Medulla oblongata (tissue), 1 donor: ENCODE data around the gene SPEM3.

Source experiments
- DNase-seq: peaks from one replicate; pipeline ENCODE4 v3.0.0-alpha.2; 2015; ENCODE audit errors: extremely low spot score

SPEM3 gene

DNA sequence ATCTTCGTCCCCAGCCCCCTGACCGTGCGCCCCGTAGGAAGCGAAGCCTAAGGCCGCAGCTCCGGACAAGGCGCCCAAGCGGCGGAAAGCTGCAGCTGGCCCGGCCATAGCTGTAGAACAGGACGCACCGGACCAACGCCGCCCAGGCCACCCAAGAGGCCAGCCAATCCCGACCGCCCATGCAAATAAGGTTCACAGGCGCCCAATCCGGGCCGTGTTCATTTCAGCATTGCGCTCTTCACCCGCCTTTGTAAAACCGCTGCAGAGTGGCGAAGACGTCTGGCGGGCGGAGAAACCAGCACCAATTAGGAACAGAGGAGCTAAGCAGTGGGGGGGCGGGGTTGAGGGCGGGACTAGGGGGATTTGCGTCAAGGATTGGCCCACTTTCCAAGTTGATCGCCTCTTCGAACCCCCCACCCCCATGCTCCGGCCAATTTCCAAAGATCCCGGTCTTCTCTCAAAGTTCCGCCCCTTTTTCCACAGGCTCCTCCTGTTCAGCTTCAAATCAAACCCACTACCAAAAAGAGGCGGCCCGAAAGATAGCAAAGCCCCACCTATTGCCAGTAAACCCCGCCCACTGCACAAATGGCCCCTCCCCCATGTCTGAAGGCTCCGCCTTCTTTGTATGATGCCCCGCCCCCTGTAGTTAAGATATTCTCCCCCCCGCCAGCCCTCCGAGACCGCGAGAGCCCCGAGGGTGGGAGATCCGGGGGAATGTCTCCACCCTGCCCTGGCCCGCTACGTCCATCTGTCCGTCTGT lies 24.5 kb upstream of the SPEM3 start, which contains the start of gene TMEM256:
Gene TMEM256 (minus strand): TSS at position 121 of the 760 bp plus-strand sequence. CDS start 13 bp downstream, at position 108.
- peak; percentile 100 for DNase-seq

DNA sequence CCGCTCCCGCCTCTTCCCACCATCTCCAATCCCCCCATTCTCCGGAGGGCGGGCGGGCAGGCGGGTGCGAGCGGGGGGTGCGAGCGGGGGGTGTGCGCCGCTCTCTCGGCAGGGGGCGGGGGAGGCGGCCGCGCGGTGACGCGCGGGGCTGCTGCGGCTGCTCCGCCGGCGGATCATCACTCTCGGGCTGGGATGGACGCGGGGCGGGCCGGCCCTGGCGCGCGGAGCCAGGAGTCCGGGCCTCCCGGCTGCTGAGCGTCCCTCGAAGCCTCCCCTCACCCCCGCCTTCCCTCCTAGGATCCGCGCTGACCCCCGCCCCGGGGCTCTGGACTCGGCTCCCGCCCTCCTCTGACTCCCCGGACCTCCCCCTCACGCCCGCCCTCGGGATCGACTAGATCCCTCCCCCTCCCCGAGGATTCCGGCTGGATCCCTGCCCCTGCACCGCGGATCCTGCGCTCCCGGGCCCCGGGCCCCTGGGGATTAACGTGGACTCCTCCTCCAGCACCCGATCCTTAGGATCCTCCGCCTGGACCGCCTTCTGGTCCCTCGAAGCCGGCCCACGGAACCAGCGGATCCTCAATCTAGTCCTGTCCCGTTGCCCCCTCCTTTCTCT lies 23.8 kb upstream of the SPEM3 start:
- no peak for DNase-seq

DNA sequence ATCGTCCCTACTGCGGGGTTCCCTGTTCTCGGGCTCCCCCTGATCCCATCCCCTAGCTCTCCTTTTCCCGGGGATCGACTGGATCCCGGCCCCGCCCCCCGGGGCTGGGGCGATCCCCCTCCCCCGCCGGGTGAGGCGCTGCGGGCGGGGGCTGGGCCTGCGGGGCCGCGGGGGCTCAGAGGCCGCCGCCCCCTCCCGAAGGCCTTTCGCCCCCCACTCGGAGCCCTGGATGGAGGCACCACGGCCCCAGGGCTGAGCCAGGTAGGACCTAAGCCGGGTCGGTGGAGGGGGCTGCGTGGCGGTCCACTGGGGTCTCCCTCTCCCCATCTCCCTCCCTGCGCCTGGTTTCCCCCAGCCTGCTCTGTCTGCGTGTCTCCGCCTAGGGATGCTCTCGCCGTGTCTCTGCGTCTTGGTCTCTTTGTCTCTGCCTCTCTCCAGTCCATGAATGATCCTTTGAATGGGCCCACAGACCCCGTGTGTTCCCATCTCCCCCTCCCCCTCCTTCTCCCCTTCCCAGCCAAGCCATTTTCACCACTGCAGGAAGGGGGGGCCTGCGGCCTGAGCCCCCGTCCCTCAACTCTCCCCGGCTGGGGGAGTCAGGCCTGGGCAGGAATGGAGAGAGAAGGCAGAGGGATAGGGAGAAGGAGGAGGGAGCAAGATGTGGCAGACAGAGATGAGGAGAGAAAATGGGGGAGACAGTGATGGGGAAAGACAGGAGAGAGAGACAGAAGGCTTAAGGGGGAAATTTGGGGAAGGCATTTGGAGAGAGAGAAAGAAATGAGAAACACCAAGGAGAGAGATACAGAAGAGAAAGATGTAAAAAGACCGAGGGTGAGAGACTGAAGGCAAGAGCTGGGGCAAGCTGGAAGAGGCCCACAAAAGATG lies 23.1 kb upstream of the SPEM3 start:
- peak; percentile 67 for DNase-seq

DNA sequence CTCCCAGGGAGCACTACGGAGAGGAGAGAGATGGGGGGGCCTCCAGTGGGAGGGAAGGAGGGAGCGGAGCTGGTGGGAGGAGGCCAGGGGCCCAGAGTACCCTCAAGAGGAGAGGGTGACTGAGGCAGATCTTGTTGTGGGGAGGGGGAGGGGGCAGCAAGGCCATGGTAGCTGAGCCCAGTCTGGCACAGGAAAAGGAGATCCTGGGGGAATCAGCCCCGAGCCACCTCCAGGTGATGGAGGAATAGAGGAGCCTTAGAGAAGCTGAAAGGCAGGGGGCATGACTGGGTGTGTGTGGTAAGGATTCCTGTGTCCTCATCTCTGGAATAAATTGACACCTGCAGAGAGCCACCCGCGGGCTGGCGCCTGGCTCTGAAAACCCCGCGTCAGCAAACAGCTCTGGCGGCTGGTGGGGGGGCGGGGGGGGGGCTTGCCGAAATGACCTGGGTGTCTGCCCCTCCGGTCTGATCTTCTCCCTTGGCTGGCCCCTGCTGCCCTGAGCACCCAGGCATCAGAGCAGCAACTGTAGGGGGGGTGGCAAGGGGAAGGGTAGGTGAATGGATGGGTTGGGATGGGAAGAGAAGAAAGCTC lies 22.3 kb upstream of the SPEM3 start:
- DNase-seq, result no peak

DNA sequence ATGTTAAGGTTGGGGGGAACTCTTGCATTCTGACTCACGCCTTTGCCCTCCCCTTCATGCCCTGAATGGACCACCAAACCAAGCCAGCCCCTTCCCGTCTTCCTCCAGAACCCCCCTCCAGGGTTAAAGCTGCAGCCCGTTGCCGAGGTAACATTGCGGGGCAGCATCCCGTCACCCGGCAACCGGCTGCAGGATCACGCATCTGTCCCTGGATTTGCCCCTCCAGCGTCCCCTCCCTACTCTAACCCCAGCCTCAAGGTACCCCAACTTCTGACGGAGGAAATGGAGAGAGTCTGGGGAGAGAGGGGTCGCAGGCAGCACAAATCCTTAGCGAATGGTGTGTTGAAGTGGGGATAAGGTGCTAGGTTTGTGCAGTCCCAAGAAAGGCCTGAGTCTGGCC lies 21.6 kb upstream of the SPEM3 start:
- no peak for DNase-seq

DNA sequence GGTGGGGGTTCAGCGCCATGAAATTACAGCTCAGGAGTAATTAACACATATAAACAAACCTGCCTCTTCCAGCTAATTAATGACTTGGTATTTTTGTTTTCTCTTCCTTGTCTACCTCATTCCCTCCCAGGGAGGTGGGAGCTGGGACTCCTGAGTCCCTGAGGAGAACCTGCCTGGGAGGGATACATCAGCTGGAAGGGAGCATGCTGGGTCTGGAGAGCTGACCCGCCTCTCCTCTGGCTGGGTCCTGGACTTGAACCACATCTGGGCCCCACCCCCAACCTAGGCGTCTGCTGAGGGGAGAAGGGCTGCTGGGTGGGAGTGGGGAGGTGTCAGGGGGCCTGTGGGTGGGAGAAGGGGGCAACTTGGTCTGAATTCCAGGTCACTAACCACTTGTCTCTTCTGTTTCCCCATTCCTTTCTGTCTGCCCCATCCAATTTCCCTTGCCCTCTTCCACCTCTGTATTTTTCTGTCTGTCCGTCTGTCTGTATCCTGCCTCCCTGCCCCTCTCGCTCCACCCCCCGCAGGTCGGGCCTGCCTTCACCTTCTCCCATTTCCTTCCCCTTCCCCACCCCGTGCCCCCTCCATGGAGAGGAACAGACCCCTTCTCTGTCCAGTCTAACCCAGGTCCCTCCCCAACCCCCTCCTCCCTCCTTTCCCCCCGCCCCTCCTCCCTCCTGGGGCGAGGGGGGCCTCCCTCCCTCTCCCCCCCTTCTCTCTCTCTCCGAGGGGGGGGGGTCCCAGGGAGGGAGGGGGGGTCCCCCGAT lies 21.0 kb upstream of the SPEM3 start, which contains the start of gene NLGN2:
Gene NLGN2 (plus strand): TSS at position 361 of the 767 bp plus-strand sequence. CDS start 411 bp downstream, outside the sequence.
- no peak for DNase-seq

DNA sequence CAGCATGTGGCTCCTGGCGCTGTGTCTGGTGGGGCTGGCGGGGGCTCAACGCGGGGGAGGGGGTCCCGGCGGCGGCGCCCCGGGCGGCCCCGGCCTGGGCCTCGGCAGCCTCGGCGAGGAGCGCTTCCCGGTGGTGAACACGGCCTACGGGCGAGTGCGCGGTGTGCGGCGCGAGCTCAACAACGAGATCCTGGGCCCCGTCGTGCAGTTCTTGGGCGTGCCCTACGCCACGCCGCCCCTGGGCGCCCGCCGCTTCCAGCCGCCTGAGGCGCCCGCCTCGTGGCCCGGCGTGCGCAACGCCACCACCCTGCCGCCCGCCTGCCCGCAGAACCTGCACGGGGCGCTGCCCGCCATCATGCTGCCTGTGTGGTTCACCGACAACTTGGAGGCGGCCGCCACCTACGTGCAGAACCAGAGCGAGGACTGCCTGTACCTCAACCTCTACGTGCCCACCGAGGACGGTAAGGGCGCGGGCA lies 20.4 kb upstream of the SPEM3 start:
- DNase-seq, result no peak

DNA sequence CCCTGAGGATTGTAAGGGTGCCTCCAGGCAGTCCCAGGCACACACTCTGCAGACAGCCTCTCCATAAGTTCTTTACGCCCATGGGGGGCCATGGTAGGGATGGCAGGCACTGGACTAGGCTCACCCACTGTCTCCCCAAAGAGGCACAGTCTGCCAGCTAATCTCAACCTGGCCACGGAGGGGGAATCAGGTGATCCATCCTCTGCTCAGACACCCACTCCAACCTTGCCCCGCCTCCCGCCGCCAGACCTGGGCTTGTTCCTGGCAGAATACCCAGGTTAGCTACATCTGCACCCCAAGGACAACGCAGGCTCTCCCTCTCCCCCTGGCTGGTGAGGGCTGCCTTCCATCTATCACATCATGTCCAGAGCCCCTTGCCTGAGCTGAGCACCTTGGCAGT lies 19.8 kb upstream of the SPEM3 start:
- no peak for DNase-seq

DNA sequence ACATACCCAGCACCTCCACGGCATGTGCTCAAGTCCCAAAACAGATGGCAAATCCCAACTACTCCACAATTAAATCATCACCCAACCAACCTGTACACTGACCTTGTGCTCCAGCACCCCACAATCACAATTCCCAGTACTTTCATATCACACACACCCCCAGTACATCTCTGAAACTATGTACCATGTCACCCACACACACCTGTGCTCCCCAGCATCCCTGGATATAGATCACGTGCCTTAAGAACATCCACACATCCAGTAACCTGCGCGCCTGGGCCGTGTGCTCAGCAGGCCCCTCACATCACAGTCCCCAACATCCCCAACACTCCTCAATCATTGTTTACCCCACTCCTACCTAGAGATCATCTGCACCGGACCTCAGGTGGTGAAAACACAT lies 18.9 kb upstream of the SPEM3 start:
- DNase-seq, result no peak

DNA sequence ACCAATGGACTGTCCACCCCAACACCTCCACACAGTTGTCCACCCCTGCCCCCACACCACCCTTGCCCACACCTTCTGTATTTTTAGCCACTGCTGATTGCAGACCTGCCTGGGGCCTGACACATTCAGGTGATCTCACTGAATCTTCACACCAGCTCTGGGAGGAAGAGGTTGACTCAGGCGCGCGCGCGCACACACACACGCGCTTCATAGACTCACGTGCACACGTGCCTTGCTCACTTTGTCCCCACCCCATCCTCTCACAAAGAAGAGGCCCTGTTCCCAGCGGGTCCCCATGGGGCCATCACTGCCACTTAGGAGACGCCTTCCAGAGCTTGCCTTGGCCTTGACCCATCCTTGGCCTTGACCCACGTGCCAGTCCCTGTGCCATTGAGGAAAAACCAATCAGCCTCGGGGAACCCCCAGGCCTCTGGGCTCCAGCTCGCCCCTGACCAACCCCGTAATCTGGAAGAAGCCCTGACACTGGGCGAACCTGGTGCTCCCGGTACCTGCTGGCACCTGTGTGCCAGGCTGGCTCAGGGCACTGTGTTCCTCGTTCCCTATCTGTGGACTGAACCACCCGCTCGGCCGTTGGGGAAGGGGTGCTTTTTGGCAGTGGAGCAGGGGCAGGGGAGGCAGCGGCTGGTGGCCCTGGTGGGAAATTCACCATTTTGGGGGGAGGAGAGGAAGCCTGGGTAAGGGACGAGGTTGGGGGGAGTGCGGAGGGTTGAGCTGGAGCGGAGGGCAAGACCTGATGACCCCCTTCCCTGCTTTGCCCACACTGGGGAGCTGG lies 17.8 kb upstream of the SPEM3 start:
- DNase-seq, result no peak

DNA sequence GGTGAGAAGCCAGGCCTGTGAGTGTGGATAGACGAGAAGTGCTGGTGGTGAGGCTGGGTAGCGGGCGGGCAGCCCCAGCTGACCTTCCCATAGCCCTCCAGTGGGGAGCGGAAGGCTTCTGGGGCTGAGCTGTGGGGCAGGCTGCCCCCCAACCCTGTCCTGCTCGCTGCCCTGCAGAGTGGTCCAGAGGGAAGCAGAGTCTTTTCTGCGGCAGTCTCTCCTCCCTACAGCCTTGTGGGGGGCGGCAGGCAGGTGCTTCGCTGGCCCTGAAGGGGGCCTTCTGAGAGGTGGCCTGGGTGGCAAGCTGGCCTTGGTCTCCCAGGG lies 17.3 kb upstream of the SPEM3 start:
- no peak for DNase-seq

DNA sequence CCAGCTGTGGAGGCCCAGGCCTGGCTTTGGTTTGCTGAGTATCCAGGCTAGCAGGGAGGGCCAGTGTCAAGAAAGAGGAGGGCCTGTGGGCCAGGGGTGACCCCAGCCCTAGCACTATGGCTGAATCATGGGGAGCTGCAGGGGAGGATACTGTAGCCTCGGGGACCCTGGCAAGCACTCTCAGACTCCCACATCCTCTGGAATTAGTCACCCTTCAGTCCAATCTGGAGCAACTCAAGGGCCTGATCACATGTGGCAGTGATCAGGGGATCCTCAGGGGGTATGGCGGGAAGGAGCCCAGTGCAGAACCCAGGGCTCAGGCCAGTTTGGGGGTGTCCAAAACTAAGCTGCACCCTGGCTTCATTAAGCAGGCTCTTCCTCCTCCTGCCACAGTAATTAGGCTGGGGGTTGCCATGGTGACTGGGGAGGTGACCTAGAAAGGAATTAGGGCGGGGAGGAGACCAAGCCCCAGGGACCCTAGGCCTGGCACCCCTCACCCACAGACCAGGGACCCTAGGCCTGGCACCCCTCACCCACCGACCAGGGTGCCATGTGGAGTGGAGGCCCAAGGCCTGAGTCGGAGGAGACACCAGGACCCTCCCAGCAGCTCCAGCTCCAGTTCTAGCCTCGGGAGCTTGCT lies 15.2 kb upstream of the SPEM3 start:
- no peak for DNase-seq

DNA sequence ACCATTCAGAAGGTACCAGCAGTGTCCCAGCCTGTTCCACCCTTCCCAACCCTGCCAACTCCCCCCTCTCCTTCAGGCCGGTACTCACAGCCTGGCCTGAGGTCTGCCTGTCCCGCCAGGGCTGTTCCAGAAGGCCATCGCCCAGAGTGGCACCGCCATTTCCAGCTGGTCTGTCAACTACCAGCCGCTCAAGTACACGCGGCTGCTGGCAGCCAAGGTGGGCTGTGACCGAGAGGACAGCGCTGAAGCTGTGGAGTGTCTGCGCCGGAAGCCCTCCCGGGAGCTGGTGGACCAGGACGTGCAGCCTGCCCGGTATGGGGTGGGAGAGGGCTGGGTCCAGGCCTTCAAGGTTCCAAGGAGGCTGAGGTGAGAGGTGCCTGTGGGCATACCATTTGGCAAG lies 13.8 kb upstream of the SPEM3 start:
- no peak for DNase-seq

DNA sequence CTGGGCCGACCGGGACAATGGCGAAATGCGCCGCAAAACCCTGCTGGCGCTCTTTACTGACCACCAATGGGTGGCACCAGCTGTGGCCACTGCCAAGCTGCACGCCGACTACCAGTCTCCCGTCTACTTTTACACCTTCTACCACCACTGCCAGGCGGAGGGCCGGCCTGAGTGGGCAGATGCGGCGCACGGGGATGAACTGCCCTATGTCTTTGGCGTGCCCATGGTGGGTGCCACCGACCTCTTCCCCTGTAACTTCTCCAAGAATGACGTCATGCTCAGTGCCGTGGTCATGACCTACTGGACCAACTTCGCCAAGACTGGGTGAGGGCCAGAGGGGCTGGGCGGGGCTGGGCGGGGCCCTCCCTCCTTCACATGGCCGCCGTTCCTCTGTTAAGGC lies 12.9 kb upstream of the SPEM3 start:
- no peak for DNase-seq

DNA sequence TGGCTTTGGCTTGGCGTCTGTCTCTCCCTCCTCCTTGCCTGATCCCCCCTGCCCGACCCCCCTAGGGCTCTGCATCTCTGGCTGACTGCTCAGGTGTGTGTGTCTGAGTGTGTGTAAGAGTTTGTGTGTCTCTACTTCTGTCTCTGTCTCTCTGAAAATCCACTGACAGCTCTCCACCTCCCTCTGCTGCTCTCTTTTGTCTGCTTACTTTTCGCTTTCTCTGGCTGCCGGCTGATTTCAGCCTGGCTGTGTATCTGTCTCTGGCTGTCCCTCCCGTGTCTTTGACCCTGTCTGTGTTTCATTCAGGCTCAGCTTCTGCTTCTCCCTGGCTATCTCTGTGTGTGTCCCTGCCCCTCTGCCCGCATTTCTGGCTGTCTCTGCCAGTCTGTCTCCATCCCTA lies 12.3 kb upstream of the SPEM3 start:
- DNase-seq, result no peak

DNA sequence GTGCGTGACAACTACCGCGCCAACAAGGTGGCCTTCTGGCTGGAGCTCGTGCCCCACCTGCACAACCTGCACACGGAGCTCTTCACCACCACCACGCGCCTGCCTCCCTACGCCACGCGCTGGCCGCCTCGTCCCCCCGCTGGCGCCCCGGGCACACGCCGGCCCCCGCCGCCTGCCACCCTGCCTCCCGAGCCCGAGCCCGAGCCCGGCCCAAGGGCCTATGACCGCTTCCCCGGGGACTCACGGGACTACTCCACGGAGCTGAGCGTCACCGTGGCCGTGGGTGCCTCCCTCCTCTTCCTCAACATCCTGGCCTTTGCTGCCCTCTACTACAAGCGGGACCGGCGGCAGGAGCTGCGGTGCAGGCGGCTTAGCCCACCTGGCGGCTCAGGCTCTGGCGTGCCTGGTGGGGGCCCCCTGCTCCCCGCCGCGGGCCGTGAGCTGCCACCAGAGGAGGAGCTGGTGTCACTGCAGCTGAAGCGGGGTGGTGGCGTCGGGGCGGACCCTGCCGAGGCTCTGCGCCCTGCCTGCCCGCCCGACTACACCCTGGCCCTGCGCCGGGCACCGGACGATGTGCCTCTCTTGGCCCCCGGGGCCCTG lies 11.5 kb upstream of the SPEM3 start:
- no peak for DNase-seq

DNA sequence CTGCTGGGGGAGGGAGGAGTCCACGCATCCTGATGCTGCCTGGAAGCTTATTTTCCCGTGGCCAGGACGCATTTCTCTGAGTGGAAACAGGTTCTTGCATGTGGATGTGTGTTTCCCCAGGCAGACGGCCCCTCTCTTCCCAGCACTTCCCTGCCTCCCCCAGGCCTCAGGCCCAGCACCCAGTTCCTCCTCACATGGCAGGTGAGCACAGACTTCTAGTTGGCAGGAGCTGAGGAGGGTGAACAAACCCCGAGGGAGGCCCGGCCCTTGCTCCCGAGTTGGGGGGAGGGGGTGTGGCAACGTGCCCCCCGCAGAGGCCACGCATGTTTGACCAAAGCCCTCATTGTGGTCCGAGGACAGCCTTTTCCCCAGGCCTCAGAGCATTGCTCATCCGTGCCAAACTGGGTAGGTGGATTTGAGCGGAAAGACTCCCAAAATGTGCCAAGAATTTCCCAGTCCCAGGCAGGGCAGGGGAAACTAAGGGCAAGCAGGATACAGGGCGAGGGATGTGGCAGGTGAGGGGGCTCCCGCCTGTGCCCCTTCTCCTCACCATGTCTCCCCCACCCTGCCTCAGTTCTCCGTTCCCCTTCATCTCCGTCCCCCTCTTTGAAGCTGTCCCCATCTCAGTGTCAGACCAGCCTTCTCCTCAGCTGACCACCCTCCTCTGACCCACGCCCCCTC lies 10.0 kb upstream of the SPEM3 start:
- DNase-seq, result no peak

DNA sequence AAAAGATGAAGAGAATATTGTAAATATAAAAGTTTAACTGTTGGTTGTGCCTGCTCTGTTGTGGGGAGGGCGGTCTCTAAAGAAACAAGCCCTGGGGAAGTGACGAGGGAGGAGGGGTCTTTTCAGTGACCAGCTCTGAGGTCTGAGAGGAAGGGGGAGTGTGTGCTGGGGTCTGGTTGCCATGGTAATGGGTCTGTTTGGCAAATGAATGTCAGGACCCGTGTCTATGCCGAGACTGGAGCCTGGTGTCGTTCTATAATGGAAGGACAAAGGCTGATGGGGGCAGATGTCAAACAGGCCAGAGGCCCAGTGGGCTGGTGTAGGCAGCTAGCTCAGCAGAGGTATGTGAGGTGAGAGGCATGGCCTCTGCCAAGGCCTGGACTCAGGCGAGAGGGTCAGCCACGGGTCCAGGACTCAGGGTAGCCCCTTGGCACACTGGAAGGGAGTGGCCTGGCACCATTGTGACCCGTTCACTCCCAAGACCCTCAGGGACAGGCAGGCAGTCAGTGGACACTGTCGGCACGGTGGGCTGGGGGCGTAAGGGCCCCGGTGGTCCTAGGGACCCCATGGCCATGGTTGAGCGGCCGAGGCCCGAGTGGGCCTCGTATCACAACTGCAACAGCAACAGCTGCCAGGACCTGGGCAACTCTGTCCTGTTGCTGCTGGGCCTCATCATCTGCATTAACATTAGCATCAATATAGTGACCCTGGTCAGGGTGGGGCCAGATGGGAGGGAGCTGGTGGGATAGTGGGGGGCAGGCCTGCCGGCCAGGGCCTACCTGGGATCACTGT lies 8.6 kb upstream of the SPEM3 start, which contains the start of gene SPEM1:
Gene SPEM1 (plus strand): TSS at position 506 of the 792 bp plus-strand sequence. CDS start 61 bp downstream, at position 567.
- DNase-seq, result no peak
